Measurements from ENCODE around the gene FAM90A26.
"Not testable (repeated sequence)": the region's sequence is repeated elsewhere in the genome, so short reads cannot be mapped to it uniquely, and the experiment has no call there.

Gene FAM90A26

GRCh38 chr4:9146967-9147366 lies 23.2 kb upstream of the FAM90A26 start:
- DNase-seq (ENCODE audit: extremely low spot score): no peak
- no peak for TF ChIP-seq CTCF (IDR thresholded peaks at IDR 0.05; ENCODE audit: control extremely low read depth, extremely low read depth, low read depth, missing control alignments)
- CTCF ChIA-PET: no interaction called here
- POLR2A ChIA-PET: no interaction called here

DNA sequence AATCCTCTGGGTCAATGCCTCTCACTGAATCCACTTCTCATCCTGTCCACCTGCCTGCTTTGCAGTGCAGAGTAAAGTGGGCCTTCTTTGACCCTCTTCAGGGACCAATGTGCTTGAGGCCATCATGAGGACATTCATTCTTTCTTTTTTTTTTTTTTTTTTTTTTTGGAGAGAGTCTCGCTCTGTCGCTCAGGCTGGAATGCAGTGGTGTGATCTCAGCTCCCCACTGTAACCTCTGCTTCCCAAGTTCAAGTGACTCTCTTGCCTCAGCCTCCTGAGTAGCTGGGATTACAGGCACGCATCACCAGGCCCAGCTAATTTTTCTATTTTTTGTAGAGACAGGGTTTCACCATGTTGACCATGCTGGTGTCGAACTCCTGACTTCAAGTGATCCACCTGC lies 22.8 kb upstream of the FAM90A26 start:
- CTCF ChIA-PET; DNase-seq (ENCODE audit: extremely low spot score); POLR2A ChIA-PET: not testable (repeated sequence)

DNA sequence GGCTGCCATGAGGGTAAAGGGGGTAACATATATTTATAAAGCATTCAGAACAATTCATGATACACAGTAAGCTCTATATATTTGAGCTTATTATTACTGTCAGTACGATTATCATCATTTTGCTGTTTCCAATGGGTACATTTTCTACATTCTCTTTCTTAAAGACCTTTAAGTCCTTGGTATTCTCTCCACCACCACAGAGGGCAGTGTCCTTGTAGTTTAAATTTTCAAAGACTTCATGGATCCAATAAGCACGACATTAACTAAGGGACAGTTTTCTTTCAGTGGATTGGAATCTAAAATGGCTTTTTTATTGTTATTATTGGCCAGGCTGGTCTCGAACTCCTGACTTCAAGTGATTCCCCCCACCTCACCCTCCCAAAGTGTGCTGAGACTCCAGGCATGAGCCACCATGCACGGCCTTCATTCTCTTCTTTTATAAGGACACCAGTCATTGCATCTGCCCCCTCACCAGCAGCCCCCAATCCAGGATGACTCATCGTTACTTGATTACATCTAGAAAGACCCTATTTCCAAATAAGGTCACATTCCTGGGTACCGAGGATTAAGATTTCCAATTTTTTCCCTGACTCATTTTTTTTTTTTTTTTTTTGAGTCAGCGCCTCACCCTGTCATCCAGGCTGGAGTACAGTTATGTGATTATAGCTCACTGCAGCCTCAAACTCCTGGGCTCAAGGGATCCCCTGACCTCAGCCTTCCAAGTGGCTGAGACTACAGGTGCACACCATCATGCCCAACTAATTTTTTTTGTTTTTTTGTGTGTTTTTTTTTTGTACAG lies 21.4 kb upstream of the FAM90A26 start:
- POLR2A ChIA-PET; DNase-seq (ENCODE audit: extremely low spot score); CTCF ChIA-PET: not testable (repeated sequence)

- CTCF ChIA-PET; DNase-seq (ENCODE audit: extremely low spot score); POLR2A ChIA-PET: not testable (repeated sequence)
Measured at GRCh38 chr4:9151809-9152179, 18.4 kb upstream of the FAM90A26 start.

GRCh38 chr4:9152180-9153007 lies 17.8 kb upstream of the FAM90A26 start:
- POLR2A ChIA-PET; DNase-seq (ENCODE audit: extremely low spot score); CTCF ChIA-PET: not testable (repeated sequence)

GRCh38 chr4:9153008-9153570 lies 17.1 kb upstream of the FAM90A26 start:
- CTCF ChIA-PET, POLR2A ChIA-PET: not testable (repeated sequence)
- DNase-seq (ENCODE audit: extremely low spot score): peak; percentile 25

DNA sequence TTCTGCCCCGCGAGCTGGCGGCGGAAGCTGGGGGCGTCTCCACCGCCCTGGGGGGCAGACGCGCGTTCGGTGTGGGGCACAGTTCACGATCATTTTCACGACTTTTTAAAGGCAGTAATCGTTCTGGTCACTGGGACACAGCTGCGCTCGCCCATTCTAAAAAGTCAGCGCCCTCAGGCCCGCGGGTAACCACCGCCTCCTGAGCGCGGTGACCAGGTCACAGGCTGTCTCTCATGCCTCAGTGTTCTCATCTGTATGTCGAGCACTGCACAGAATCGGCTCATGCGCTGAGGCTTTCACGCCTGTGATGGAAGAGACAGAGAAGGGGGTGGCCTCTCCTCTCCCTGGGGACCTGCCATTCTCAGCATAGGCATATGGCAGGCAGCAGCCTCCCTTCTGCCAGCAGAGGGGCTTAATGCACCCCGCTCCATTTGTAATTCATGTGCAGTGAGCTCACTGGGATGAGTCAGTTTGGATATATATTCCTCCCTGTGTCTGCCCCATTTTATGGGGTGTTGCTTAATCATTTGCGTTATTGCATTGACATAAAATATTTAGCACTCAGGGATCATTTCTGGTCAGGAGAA lies 16.5 kb upstream of the FAM90A26 start:
- POLR2A ChIA-PET: not testable (repeated sequence)

DNA sequence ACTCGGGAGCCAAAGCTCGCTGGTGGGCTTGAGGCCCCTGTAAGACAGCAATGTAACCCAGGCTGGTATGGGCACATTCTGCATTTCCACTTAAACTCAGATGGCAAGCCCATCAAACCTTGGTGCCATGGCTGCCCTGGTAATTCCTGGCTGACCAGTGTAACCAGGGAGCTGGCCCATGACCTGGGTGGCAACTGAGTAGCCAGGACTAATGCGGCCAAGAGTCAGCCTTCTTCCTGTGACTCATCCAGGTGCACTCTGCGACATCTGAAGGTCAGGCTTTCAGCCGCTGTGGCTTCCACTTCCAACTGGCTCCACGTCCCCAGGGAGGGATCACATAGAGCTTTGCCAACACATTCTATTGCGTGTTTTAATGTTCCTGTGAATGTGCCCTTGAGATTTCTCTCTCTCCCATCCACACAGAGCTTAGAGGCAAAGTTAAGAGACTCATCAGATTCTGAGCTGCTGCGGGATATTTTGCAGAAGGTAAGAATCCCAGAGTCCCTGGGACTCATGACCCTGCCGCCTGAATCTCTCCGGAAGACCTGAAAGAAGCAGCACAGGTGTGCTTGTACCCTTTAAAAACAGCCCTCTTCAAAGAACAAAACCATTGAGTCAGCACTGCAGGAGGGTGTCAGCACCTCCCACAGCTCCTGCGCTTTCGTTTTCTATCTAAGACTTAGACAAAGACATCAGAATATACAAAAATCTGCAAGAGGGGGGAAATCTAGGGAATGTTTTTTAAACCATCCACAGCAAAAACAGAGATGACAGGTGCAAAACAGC lies 14.9 kb upstream of the FAM90A26 start:
- POLR2A ChIA-PET; CTCF ChIA-PET; DNase-seq (ENCODE audit: extremely low spot score): not testable (repeated sequence)

More for the DNA sequence above, 16.5 kb upstream of the FAM90A26 start:
- CTCF ChIA-PET; DNase-seq (ENCODE audit: extremely low spot score): not testable (repeated sequence)

DNA sequence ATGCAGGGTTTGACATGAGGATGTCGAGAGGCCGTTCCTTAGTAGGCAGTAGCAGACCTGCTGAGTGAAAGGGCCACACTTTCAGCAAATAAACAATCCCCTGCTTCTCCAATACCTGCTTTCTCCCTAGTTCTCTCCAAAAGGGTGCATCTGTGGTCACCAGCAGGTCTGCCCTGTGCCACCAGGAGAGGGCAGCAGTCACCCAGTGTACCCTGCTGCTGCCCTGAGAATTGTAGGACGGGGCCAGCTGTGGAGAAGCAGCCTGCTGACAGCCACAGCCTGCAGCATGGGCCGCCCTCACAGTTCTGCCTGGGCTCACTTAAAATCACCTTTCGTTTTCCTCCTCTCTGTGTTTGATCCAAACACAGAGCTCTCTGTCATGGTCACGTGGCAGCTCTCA lies 11.8 kb upstream of the FAM90A26 start:
- CTCF ChIA-PET; POLR2A ChIA-PET; DNase-seq (ENCODE audit: extremely low spot score): not testable (repeated sequence)

DNA sequence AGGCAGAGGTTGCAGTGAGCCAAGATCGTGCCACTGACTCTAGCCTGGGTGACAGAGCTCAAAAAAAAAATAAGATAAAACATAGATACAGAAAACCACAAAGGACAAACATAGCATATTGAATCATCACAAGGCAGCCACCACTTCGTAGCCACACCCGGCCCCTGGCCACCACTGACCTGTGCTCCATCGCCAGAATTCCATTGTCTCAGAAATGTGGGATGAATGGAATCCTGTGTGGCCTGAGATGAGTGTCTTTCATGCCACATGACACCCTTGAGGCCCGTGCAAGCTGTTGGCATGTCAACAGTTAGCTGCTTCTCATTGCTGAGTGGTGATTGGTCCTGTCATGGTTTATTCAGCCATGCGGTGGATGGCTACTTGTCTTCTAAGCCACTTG lies 10.2 kb upstream of the FAM90A26 start:
- CTCF ChIA-PET; DNase-seq (ENCODE audit: extremely low spot score); POLR2A ChIA-PET: not testable (repeated sequence)

DNA sequence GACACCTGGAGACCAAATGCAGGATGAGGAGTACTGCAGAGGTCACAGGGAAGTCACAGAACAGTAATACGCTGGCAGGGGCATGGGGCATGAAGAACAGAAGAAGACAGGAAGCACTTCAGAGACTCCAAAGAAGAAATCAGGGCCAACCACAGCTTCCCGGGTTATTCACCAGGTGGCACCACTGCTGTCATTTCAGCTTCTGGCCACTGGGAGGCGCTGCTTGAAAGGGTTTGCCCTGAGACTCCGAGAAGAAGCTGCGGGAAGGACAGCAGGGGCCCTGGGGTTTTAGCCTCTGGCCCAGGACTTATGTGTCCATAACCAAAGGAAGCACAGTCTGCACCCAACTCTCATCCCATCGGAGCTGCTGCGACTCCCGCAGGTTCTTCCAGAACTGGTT lies 4.2 kb upstream of the FAM90A26 start:
- DNase-seq (ENCODE audit: extremely low spot score); CTCF ChIA-PET; POLR2A ChIA-PET: not testable (repeated sequence)

GRCh38 chr4:9210357-9210756 lies 40.1 kb downstream of the FAM90A26 start, which contains the start of gene USP17L10:
USP17L10 (plus strand) TSS chr4:9210657; CDS start chr4:9210657, 0 bp downstream.
- POLR2A ChIA-PET; CTCF ChIA-PET; DNase-seq (ENCODE audit: extremely low spot score): not testable (repeated sequence)

GRCh38 chr4:9214701-9215100 lies 44.5 kb downstream of the FAM90A26 start:
- POLR2A ChIA-PET; CTCF ChIA-PET; DNase-seq (ENCODE audit: extremely low spot score): not testable (repeated sequence)

- DNase-seq (ENCODE audit: extremely low spot score); CTCF ChIA-PET; POLR2A ChIA-PET: not testable (repeated sequence)
Measured at GRCh38 chr4:9215105-9215504, 44.9 kb downstream of the FAM90A26 start, which contains the start of gene USP17L11. USP17L11 (plus strand) TSS chr4:9215405; CDS start chr4:9215405, 0 bp downstream.

DNA sequence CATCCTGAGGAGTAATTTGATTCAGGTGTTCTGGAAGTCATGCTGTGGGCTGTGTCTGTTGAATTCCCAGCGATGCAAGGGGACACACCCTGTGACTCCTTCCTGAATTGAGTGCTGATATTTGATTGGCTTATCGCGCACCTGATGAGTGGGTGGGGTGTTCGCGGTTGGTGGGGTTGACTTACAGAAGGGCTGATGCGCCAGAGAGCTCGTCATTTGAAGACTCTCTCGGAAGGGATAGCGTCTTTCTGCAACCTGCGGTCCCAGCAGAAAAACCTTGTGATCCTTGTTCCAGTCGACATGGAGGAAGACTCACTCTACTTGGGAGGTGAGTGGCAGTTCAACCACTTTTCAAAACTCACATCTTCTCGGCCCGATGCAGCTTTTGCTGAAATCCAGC lies 49.6 kb downstream of the FAM90A26 start, which contains the start of gene USP17L12:
TSS of gene USP17L12 (plus strand) at position 301 of the 400 bp plus-strand sequence. CDS start at position 301, 0 bp downstream.
- CTCF ChIA-PET: not testable (repeated sequence)

DNA sequence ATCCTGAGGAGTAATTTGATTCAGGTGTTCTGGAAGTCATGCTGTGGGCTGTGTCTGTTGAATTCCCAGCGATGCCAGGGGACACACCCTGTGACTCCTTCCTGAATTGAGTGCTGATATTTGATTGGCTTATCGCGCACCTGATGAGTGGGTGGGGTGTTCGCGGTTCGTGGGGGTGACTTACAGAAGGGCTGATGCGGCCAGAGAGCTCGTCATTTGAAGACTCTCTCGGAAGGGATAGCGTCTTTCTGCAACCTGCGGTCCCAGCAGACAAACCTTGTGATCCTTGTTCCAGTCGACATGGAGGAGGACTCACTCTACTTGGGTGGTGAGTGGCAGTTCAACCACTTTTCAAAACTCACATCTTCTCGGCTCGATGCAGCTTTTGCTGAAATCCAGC lies 54.4 kb downstream of the FAM90A26 start, which contains the start of gene USP17L13:
TSS of gene USP17L13 (plus strand) at position 301 of the 400 bp plus-strand sequence. CDS start at position 301, 0 bp downstream.
- DNase-seq (ENCODE audit: extremely low spot score); CTCF ChIA-PET; POLR2A ChIA-PET: not testable (repeated sequence)

More for the DNA sequence above, 49.6 kb downstream of the FAM90A26 start, which contains the start of gene USP17L12:
- DNase-seq (ENCODE audit: extremely low spot score); POLR2A ChIA-PET: not testable (repeated sequence)

All from GM10248 (cell line).